Measurements from ENCODE around the gene PPAN.

Gene PPAN

GRCh38 chr19:10076535-10076934, 29.6 kb upstream of the PPAN start:
- TF ChIP-seq CTCF (IDR thresholded peaks at IDR 0.05; ENCODE audit: low read length), result no peak
- TF ChIP-seq EZH2 (IDR thresholded peaks at IDR 0.05; ENCODE audit: borderline replicate concordance, low read length), result no peak
- no peaks in the 10 kb centered on the region for H4K20me1 ChIP-seq (ENCODE audit: insufficient read depth, low read length)
- no peaks in the 10 kb centered on the region for H3K9me3 ChIP-seq (ENCODE audit: low read length)
- no peak overlapping the region for H3K4me2 ChIP-seq (ENCODE audit: low read length)
- H3K9me2 ChIP-seq (ENCODE audit: low read depth, low read length), result no peaks in the 10 kb centered on the region
- no peak overlapping the region for H3K27ac ChIP-seq (ENCODE audit: low read depth, low read length, poor library complexity, severe bottlenecking)
- no peak overlapping the region for H3K9ac ChIP-seq (ENCODE audit: low read length)
- no peak overlapping the region for H2AFZ ChIP-seq (ENCODE audit: low read length)
- no peak overlapping the region for H3K4me3 ChIP-seq (ENCODE audit: low read depth, low read length, poor library complexity, severe bottlenecking)
- no peaks in the 10 kb centered on the region for H3K36me3 ChIP-seq (ENCODE audit: insufficient read depth, low read length)
- no peaks in the 10 kb centered on the region for H3K79me2 ChIP-seq (ENCODE audit: insufficient read depth, low read length)
- no peaks in the 10 kb centered on the region for H3K4me1 ChIP-seq (ENCODE audit: insufficient read depth, low read length, severe bottlenecking)
- H3K27me3 ChIP-seq (ENCODE audit: insufficient read depth, low read length), result 0 out of 2 replicates have a peak, but pooled peaks cover 3% of the 10 kb centered on the region
- H3F3A ChIP-seq (ENCODE audit: insufficient read depth, low read length), result no peaks in the 10 kb centered on the region

GRCh38 chr19:10078329-10078728, 27.8 kb upstream of the PPAN start:
- Histone ChIP-seq H3K9me3 (ENCODE audit: low read length) (no peaks in the 10 kb centered on the region), H3K79me2 (ENCODE audit: insufficient read depth, low read length) (no peaks in the 10 kb centered on the region), H3K4me3 (ENCODE audit: low read depth, low read length, poor library complexity, severe bottlenecking) (no peak overlapping the region), H3K27ac (ENCODE audit: low read depth, low read length, poor library complexity, severe bottlenecking) (no peak overlapping the region), H3K9me2 (ENCODE audit: low read depth, low read length) (no peaks in the 10 kb centered on the region), H3K4me1 (ENCODE audit: insufficient read depth, low read length, severe bottlenecking) (no peaks in the 10 kb centered on the region), H2AFZ (ENCODE audit: low read length) (no peak overlapping the region), H3K27me3 (ENCODE audit: insufficient read depth, low read length) (0 out of 2 replicates have a peak, but pooled peaks cover 3% of the 10 kb centered on the region), H3F3A (ENCODE audit: insufficient read depth, low read length) (no peaks in the 10 kb centered on the region), H4K20me1 (ENCODE audit: insufficient read depth, low read length) (no peaks in the 10 kb centered on the region), H3K4me2 (ENCODE audit: low read length) (no peak overlapping the region), H3K9ac (ENCODE audit: low read length) (no peak overlapping the region), H3K36me3 (ENCODE audit: insufficient read depth, low read length) (no peaks in the 10 kb centered on the region)
- TF ChIP-seq CTCF (IDR thresholded peaks at IDR 0.05; ENCODE audit: low read length), result no peak
- no peak for TF ChIP-seq EZH2 (IDR thresholded peaks at IDR 0.05; ENCODE audit: borderline replicate concordance, low read length)

DNA sequence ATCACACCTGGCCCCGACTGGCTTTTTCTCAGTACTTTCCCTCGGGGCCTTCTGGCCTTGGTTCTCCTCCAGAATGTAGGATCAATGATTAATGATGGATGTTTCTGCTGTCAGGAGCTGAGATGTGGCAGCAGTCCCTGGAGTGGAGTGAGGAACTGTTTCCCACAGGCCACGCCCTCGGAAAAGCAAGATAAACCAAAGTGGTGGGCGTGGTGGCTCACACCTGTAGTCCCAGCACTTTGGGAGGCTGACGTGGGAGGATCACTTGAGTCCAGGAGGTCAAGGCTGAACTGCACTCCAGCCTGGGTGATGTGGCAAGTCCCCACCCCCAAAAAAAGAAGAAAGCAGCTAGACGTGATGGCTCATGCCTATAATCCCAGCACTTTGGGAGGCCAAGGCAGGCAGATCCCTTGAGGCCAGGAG, 27.1 kb upstream of the PPAN start:
- H4K20me1 ChIP-seq (ENCODE audit: insufficient read depth, low read length), result no peaks in the 10 kb centered on the region
- no peak for TF ChIP-seq EZH2 (IDR thresholded peaks at IDR 0.05; ENCODE audit: borderline replicate concordance, low read length)
- no peak overlapping the region for H3K4me2 ChIP-seq (ENCODE audit: low read length)
- H3K4me3 ChIP-seq (ENCODE audit: low read depth, low read length, poor library complexity, severe bottlenecking), result no peak overlapping the region
- H3K4me1 ChIP-seq (ENCODE audit: insufficient read depth, low read length, severe bottlenecking), result no peaks in the 10 kb centered on the region
- H3K9me3 ChIP-seq (ENCODE audit: low read length), result no peaks in the 10 kb centered on the region
- H3K9ac ChIP-seq (ENCODE audit: low read length), result no peak overlapping the region
- H3K79me2 ChIP-seq (ENCODE audit: insufficient read depth, low read length), result no peaks in the 10 kb centered on the region
- H3K27me3 ChIP-seq (ENCODE audit: insufficient read depth, low read length), result 0 out of 2 replicates have a peak, but pooled peaks cover 3% of the 10 kb centered on the region
- H2AFZ ChIP-seq (ENCODE audit: low read length), result no peak overlapping the region
- no peak overlapping the region for H3K27ac ChIP-seq (ENCODE audit: low read depth, low read length, poor library complexity, severe bottlenecking)
- no peaks in the 10 kb centered on the region for H3K9me2 ChIP-seq (ENCODE audit: low read depth, low read length)
- no peaks in the 10 kb centered on the region for H3K36me3 ChIP-seq (ENCODE audit: insufficient read depth, low read length)
- H3F3A ChIP-seq (ENCODE audit: insufficient read depth, low read length), result no peaks in the 10 kb centered on the region

- Histone ChIP-seq H3K4me1 (ENCODE audit: insufficient read depth, low read length, severe bottlenecking) (peaks cover 15% of the 10 kb centered on the region), H4K20me1 (ENCODE audit: insufficient read depth, low read length) (no peaks in the 10 kb centered on the region), H3K4me2 (ENCODE audit: low read length) (no peak overlapping the region), H3K27ac (ENCODE audit: low read depth, low read length, poor library complexity, severe bottlenecking) (no peak overlapping the region), H3K27me3 (ENCODE audit: insufficient read depth, low read length) (no peaks in the 10 kb centered on the region), H3K36me3 (ENCODE audit: insufficient read depth, low read length) (peaks cover under 1% of the 10 kb centered on the region; the same call in 1 of the 2 replicates), H3K79me2 (ENCODE audit: insufficient read depth, low read length) (no peaks in the 10 kb centered on the region), H3K9me2 (ENCODE audit: low read depth, low read length) (no peaks in the 10 kb centered on the region), H3F3A (ENCODE audit: insufficient read depth, low read length) (no peaks in the 10 kb centered on the region), H3K4me3 (ENCODE audit: low read depth, low read length, poor library complexity, severe bottlenecking) (no peak overlapping the region), H2AFZ (ENCODE audit: low read length) (no peak overlapping the region), H3K9ac (ENCODE audit: low read length) (no peak overlapping the region), H3K9me3 (ENCODE audit: low read length) (no peaks in the 10 kb centered on the region)
- TF ChIP-seq CTCF (IDR thresholded peaks at IDR 0.05; ENCODE audit: low read length) (no peak), EZH2 (IDR thresholded peaks at IDR 0.05; ENCODE audit: borderline replicate concordance, low read length) (no peak)
Measured at GRCh38 chr19:10083911-10084310, 22.3 kb upstream of the PPAN start.

Data from OCI-LY1 (cell line).